Stimulated activated CD8-positive, alpha-beta memory T cell treated with anti-CD3 and anti-CD28 coated beads, Interleukin-2, amount 100 ng/mL, for 1 hour (primary cell): Measurements from ENCODE around the gene ALDH1A2.
"Not testable (repeated sequence)": the region's sequence is repeated elsewhere in the genome, so short reads cannot be mapped to it uniquely, and the experiment has no call there.

ENCODE experiments used
- DNase-seq, 2 donors: peaks; one replicate each; pipeline ENCODE4 v3.0.0-alpha.2; 2020; ENCODE audit warnings: low read depth in 2 of 2

ALDH1A2 gene

DNA sequence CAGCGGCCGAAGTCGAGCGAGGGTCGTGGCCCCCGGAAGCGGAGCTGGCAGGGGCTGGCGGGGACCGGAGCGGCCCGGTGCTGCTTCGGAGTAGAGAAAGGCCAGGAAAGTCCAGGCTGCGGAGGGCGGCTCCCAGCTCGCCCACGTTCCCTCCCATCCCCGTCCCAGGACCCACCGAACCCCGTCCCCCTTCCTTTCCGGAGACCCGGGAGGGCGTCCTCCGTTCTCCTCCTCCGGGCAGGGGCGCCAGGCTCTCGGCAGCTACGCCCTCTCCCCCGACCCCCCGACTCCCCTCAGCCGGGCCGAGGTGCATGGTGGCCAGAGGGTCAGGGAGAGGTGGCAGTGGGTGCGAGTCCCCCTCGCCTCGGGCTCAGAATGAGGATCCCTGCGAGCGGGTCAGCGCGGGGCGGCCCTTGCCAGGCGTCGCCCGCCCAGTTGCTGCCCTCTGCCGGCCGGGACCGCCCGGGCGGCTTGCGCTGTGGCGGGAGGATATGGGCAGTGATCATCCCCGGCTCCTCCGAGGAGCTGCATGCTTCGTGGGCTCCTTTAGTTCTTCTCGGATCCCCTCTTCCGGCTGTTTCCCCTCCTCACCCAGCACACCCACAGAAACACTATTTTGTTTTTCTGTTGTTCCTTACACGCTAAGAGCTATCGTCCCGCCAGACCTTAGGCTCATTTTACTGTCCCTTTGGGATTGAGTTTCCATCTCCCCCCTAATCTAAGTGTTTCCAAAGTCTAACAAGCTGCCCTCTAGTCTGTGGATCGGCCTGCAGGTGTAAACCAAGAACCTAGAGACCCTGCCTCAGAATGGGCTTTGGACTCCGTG lies 744 bp upstream of the ALDH1A2 start:
- no peak for DNase-seq

DNA sequence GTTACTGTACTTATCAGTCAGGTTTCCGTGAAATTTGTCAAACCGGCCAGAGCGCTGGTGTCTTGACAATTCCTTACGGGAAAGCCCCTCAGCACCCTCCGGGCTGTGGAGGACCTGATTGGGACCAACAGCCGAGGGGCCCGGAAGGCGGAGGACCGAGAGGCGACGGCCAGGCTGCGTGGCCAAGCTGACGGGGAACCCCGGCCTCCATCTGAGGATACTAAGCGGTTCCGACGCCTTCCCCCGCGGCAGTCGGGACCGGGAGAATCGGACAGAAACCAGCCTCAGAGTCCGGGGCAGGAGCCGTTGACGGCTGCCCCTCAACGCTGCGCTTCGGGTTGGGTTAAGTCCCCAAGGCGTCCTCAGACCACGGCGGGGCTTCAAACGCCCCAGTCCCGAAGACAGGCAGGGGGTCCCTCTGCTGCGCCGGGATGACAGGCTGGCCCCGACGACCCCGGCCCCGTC lies 499 bp downstream of the ALDH1A2 start:
- no peak for DNase-seq

DNA sequence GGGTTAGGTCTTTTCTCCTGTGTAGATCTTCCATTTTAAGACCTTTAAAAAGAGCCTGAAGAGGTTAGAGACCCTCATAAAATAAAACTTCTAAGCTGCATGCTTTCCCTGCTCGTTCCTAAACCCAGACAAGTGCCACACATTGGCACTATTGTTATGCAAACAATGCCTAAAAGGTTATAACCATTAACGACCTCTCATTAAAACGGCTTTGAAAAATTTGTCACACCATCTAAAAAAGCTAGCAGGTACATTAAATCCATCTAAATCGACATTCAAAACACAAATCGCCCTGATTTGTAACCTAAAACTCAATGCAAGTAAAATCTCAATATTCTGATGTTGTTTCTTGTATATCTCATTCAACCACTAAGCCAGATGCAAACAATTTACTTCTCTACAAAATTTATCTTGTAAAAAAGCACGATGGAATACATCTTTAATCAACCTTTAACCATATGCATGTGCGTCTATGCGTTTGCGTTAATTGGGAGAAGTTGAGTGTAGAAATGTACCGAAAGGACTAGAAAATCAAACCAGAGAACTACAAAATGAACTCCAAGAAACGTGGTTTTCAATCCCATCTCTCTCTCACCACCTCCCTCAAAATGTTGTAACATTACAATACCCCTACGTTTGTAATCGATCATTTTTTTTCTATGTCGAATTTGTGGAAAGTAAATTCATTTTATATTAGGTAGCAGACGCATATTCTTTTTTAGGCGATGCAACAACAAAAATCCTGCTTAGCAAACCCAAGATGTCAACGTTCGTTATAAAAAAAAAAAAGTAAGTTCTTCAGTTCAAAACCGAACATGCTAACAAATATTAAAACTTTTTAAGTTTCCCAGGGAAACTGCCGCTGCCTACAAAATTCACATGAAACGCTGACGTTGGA lies 1.2 kb downstream of the ALDH1A2 start:
- DNase-seq, result no peak

DNA sequence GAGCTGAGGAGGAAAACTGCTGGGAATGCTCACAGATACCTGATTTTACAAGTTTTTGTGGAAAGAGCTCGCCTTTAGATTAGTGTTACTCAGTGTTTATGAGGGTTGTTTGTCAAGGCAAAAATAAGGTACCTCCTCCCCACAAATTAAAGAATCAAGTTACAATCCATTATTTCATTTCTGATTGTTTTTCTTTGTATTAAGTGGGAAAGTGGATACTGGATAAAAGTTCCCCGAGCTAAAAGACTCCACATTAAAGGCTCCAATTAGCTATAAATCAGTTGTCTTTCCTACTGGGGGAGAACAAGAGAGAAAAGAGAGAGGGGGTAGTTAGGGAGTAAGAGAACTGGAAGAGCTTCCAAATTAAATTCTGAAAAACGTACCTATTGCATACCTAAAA lies 1.9 kb downstream of the ALDH1A2 start:
- no peak for DNase-seq

DNA sequence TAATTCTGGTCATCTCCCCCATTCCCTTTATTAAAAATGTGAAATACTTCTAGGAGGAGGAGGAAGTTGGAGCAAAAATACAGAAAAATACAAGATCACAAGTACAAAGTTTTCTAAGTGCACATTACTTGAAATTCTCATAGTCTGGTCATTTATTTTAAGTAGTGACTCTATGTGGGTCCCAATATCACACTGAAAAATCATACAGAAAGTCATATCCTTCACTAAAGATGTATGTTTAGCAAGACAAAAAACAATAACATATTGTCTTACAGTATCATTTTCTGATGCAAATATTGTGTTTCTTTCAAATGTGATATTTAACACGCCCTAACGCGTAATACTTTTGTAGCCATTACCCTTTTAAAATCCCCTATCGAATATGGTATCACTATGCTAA lies 2.5 kb downstream of the ALDH1A2 start:
- DNase-seq, result no peak

DNA sequence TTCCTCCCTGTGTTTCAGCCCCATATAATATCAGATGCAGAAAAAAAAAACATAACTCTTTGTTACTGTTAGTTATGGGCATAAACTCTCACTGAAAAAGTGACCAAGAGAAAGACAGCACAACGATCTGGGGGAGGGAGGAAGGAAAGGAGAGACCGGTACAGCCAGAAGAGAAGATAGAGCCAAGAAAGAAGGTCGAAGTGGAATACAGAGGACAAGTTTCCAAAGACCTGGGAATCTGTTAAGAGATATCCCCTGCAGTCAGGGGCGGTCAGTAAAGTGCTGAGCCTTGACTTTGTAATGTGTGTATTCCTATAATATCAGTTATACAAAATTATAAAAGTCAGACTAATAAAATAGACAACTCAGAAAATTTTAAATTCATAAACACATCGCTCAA lies 3.3 kb downstream of the ALDH1A2 start:
- DNase-seq, result no peak

DNA sequence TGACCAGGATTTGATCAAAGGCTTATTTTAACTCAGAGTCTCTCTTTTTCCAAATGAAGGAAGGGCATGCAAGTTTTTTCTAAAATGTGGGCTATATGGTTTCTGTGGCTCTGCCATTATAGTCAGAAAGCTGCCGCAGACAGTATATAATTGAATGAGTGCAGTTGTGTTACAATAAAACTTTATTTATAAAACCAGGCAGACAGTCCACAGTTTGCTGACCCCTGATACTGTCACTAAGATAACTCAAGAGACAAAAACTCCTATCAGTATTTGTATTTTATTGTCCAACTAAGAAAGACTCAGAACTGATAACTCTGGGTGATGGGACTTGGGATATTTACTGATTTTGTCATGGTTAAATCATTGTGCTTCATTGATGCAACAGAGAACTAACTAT lies 4.9 kb downstream of the ALDH1A2 start:
- no peak for DNase-seq

DNA sequence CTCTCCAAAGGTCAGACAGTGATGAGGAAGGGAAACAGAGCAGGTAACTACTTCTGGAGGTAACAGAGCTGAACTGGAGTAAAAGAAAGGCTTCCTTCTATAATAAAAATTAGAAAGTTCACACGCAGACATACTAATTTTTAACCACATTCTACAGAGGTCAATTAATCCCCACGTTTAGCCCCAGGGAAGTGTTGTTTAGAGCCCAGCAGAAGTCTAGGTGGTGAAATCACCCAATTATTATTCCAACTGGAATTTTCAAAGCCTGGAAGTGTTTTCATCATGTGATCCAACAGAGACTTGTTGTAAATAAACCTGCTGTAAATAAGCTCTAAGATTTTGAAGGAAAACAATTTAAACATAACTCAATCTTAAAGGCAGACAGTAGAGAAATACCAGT lies 6.8 kb downstream of the ALDH1A2 start:
- DNase-seq, result no peak

DNA sequence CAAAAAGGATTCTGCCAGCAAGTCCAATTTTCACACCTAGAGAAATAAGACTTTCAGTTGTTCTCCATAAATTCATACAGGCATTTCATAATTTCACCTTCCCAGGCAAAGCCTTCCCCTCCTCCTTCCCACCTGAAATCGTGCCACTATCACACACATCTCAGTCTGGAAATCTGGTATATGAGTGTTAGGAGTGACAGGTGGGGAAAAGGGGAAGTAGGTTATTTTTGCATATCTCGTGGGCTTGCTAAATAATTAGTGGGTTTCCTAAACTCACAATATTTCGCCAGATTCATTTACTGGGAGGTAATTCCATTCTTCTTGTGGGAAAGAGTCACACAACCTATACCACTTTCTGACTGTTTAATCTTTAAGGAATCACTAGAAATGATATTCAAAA lies 7.4 kb downstream of the ALDH1A2 start:
- no peak for DNase-seq

DNA sequence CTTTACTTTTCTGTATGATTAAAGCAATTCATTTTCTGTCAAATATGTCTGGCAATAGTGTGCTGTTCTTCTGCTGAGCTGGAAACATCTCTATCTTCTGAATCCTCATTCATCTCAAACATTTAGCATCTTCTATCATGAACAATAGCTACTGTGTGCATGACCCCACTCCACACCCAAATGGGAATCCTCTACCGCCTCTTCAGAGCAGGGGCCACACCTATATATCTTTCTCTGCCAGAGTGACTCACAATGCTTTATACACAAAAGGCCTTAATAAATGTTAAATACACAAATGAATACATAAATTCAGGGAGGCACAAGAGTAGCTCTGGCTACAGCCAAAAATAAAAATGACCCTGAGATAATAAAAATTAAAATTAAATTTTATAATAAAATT lies 8.0 kb downstream of the ALDH1A2 start:
- no peak for DNase-seq

DNA sequence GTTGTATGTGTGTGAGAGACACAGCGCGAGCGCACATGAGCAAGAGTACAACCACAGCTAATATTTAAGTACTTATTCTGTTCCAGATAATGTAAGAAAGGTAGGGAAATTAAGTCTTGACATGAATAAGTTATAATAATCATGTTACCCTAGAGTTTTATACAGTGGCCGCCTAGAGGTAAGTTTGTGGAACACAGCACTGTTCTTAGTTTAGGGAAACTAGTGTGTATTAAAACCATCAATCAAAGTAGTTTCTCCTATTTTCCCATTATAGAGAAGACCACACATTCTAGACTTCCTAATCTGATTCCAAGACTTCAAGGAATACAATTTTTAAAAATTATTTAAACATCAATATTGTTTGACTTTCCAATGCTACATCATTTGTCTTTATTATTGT lies 9.5 kb downstream of the ALDH1A2 start:
- DNase-seq, result no peak

DNA sequence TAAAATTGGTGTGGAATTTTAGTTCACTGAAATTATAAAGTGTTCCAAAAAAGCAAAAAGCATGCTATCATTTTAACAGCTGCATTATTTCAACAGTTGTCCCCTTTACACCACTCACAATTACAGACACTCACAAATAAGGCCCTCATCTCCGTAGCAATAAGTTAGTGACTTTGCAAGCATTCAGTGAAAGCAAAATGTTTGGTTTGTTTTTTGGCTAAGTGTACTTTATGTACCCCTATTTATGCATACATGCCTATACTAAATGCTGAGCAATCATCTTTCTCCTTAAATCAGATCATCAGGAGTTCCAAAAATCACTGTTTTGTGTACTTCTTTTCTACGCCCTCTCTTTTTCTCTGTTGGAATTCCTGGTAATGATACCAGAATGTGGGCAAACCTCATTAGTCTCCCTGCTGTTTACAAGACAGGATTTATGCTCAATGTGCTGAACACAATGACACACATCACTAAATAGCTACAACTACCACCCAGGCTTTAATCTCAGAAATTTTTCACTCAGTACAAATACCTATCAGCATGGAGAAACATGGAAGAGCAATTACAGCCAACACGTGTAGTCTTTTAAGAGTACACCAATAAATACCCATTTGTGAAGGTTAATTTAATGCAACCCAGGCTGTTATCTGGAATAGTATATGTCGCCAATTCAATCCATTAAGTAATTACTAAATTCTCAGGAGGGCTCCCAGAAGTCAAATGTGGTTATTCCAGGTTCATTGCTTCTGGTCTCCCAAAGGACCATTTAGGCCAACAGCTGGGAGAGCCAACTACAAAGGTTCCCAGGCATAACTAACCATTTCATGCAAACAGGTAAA lies 12.0 kb downstream of the ALDH1A2 start:
- DNase-seq, result no peak

DNA sequence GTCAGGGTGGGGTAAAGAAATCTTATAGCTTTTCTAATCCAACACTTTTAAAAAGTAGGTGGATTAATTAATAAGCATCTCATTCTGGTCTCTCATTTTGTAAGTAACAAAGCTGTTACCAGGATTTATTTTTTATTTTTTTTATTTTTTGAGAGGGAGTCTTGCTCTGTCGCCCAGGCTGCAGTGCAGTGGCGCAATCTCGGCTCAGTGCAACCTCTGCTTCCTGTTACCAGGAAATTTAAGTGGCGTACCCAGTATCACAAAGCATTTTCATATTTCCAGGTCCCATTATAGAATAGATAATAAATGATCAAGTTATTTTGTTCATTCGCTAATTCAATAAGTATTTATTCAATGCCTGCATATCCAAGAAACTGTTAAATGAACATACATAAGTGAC lies 13.2 kb downstream of the ALDH1A2 start:
- no peak for DNase-seq

DNA sequence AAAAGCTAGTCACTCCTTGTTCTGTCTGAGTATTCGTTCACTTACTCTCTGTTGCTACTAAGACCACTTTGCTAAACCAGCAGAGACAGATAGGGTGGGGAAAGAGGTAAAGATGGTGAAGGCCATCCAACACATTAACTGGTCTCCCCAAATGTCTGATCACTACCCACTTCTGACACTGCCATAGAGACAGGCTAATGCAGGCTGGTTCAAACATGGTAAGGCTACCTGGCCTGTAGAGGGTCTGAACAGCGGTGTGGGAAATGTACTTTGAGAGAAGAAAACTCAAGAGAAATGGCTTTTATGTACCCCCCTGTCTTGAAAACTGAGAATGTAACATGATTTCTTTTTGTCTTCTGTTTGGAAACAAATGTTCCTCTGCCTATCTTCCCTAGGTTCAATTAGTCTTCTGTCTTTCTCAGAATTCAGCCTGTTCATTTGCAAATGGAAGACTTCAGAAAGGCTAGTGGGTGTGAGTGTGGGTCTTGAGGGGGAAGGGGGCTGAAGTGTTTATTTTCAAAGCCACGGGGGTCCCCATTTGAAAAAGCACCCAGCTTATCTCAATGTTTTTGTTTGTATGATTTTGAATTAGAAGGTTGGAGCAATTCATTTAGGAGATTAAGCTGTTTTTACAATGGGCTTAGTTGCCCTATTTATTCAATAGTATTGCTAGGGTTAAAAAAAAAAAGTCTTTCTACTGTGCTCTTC lies 15.8 kb downstream of the ALDH1A2 start:
- DNase-seq, result no peak

DNA sequence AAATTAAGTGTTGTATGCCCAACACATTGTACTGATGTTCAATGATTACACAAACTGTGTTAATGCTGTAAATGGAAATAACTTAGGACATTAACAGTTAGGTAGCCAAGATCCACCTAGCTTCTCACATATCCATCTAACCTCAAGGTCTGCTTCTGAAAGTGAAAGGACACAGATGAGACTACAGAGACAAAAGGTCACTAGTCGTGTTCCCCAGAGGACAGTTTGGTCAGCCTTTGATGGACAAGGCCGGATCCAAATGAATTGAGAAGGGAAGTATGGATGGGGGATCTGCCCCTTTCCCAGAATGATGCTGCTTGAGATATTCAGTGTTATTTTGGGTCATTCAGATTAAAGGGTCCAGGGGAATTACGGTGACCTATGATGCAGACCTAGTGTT lies 17.2 kb downstream of the ALDH1A2 start:
- no peak for DNase-seq

DNA sequence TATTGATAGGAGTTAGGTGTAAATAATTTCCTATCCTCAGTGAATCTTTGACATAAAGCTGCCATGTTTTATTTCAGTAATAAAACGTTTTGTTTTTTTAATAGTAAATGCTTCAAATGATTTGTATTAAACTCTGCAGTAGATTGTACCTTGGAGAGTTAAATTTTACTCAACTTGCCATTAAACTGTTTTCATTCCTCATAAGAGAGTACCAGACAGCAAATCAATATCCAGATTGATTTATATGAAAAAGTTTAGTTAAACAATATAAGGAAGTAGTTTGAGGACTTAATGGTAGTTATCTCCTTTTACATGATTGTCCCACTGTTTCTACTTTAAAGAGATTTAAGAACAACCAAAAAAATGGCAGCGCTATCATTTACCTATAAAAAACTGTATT lies 18.4 kb downstream of the ALDH1A2 start:
- DNase-seq, result no peak

DNA sequence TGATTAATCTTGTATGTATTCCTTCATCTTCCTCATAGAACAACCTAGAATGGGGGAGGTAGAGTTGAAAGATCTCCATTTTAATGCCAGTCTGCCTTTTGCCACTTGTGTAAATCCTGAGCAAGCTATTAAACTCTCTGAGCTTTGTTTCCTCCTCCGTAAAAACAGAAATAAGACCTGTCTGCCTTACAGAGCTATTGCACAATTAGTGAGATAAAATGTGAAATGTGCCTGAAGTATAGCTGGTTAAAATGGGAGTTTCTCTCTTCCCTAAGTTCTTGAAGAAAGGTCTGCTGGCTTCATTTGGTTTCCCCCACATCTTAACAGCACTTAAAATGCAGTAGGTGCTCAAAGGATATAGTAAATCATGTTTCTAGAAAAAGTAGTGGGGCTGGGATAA lies 19.0 kb downstream of the ALDH1A2 start:
- DNase-seq, result no peak

DNA sequence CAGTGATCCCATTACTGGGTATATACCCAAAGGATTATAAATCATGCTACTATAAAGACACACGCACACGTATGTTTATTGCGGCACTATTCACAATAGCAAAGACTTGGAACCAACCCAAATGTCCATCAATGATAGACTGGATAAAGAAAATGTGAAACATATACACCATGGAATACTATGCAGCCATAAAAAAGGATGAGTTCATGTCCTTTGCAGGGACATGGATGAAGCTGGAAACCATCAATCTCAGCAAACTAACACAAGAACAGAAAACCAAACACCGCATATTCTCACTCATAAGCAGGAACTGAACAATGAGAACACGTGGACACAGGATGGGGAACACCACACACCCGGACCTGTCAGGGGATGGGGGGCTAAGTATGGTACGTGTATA lies 20.1 kb downstream of the ALDH1A2 start:
- DNase-seq, result not testable (repeated sequence)

DNA sequence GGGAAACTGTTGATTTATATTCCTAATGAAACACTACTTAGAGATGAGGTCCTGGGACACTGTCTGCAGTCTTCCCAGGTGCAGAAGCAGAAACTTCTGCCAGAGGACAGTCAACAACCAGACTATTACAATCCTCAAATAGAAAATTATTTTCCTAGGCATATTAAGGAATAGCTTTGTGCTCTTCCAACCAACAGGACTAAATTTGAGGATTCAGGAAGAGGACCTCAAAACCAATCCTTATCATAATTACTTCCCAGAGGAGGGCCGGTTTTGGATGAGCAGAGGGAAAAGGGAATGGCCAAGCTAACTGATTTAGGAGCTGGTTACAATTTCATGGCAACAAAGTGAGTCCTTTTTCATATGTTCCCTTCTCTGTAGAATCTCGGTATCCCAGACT lies 21.0 kb downstream of the ALDH1A2 start:
- DNase-seq, result no peak

DNA sequence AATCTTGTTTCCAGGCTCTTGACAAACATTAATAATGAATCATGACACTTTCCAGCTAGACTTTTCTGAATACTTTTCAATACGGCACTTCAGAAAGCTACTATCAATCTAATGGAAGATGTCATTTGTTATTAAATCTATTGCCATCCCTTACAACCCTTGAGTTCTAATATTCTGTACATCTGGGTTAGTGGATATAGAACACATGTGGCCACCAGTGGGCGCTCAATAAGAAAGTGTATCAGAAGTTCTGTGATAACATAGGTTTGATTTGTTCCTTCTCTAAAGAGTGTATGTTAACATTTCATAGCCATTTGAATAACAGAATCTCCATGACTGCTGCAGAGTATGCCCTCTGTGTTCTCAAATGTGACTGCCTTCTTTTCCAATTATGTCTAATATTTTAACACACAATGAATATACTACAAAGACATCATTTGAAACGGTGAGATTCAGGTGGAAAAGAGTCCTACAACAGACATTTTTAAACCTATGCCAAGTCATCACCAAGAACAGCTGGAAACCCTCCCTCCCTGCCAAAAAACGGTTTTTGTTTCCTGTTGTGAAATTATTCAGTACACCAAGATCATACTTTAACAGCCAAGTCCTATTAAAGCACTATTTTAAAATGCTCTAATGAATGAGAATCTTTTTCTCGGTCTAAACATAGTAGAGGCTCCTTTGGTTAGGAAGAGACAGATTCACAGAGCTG lies 22.2 kb downstream of the ALDH1A2 start:
- DNase-seq, result no peak

DNA sequence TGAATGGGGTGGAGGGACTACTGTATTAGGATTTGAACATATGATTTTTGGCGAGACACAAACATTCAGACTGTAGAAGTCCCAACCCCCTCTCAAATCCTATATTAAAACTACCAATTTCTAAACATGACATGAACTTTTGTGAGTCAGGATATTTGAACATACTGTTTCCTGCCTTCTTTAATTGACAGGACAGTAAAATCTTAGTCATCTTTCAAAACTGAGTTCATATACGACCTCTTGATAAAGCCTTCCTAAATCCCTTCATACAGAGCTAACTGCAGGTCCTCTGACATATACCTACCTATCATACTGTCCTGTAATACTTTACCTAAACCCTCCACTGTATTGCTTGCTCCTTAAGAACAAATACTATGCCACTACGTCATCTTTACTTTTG lies 23.5 kb downstream of the ALDH1A2 start:
- no peak for DNase-seq
